ENCODE data around the gene AP1M1. TPM values are rescaled to one million over a fixed set of nuclear protein-coding genes. Genes with fewer than 3 reads are reported as not detected.

The AP1M1 gene
- total RNA-seq, 6 experiments from 2014 or later, result 44.5 to 102 (median 62.5) TPM

DNA sequence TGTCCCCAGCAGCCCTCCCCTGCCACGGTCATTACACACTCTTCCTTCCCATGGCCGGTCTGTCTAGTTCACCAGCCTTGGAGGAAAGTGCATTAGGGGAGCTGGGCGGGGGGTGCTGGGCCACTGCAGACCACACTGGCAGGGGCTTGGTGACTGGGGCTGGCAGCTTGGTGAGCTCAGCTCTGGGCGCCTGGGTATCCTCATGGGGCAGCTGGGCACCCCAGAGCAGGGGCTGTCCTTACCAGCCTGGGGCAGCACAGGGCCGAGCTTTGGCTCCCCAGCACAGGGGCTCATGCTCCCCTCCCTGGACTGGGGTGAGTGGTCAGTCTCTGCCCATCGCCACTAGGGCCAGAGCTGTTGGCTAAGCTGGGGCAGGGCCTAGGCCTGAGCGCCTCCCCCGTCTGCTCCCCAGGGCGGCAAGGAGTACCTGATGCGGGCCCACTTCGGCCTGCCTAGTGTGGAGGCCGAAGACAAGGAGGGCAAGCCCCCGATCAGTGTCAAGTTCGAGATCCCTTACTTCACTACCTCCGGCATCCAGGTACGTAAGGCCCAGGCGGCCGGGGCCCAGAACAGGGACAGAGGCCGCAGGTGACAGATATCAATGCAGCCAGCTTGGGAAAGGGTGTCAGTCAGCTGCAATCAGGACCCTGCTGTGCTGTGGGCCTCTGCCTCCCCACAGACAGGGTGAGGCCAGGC is 35.5 kb downstream of the AP1M1 start:
- intact Hi-C loops (cut with DNase I), result no loop called here
- Histone ChIP-seq H3K4me1 (no peaks in the 10 kb centered on the region), H3K4me3 (no peak overlapping the region), H3K27ac (no peak overlapping the region), H3K27me3 (no peaks in the 10 kb centered on the region), H3K36me3 (peaks cover 0 to 51% (median 12%) of the 10 kb centered on the region in 4 donors), H3K9me3 (no peaks in the 10 kb centered on the region)
- WGBS (ENCODE audit: insufficient coverage, low coverage, low lambda C conversion rate, missing lambda C conversion rate), result no CpG with 5 or more reads among the region's 19 CpGs
- peak in 1 of 4 donors; percentile 1 for ATAC-seq
- TF ChIP-seq POLR2A (IDR thresholded peaks at IDR 0.05), result no peak
- no peak for DNase-seq

DNA sequence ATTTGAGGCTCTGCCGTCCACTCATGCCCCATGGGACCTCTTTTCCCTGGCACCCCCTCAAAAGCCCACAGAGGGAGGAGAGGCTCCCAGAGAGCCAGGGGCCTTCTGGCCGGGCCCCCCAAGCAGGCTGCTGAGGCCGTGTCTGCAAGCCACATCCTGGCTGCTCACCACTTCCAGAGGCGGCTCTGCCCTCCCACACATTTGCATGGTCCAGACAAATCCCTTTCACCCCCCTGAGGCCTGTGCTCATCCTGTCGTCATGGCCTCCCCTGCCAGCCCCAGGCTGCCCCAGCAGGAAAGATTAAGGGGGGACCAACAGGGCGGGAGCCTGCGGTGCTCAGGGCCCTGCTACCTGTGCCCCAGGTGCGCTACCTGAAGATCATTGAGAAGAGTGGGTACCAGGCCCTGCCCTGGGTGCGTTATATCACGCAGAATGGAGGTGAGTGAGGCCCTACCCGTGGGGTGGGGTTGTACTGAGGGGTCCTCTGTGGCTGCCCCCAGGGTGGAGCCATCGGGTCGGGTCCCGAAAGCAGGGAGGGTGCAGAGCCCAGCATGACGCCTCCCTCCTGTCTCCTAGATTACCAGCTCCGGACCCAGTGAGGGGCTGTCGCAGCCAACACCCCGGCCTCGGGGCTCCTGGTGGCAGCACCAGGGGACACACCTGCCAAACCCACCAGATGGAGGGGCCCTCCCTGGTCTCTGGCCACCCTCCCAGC is 36.3 kb downstream of the AP1M1 start:
- no peaks in the 10 kb centered on the region for H3K9me3 ChIP-seq
- no peak overlapping the region for H3K27ac ChIP-seq
- peaks cover 0 to 44% (median 9%) of the 10 kb centered on the region in 4 donors for H3K36me3 ChIP-seq
- TF ChIP-seq, protein P1, sequence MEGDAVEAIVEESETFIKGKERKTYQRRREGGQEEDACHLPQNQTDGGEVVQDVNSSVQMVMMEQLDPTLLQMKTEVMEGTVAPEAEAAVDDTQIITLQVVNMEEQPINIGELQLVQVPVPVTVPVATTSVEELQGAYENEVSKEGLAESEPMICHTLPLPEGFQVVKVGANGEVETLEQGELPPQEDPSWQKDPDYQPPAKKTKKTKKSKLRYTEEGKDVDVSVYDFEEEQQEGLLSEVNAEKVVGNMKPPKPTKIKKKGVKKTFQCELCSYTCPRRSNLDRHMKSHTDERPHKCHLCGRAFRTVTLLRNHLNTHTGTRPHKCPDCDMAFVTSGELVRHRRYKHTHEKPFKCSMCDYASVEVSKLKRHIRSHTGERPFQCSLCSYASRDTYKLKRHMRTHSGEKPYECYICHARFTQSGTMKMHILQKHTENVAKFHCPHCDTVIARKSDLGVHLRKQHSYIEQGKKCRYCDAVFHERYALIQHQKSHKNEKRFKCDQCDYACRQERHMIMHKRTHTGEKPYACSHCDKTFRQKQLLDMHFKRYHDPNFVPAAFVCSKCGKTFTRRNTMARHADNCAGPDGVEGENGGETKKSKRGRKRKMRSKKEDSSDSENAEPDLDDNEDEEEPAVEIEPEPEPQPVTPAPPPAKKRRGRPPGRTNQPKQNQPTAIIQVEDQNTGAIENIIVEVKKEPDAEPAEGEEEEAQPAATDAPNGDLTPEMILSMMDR (IDR thresholded peaks at IDR 0.05), result no peak
- no peak for TF ChIP-seq POLR2A (IDR thresholded peaks at IDR 0.05)
- peak in 1 of 4 donors; percentile 4 for ATAC-seq
- intact Hi-C loops (cut with DNase I), result no loop called here
- WGBS (ENCODE audit: insufficient coverage, low coverage, low lambda C conversion rate, missing lambda C conversion rate), result 84% methylated on average over 5 of the region's 19 CpGs
- DNase-seq, result no peak
- H3K4me3 ChIP-seq, result no peak overlapping the region
- no peaks in the 10 kb centered on the region for H3K27me3 ChIP-seq
- H3K4me1 ChIP-seq, result no peaks in the 10 kb centered on the region

DNA sequence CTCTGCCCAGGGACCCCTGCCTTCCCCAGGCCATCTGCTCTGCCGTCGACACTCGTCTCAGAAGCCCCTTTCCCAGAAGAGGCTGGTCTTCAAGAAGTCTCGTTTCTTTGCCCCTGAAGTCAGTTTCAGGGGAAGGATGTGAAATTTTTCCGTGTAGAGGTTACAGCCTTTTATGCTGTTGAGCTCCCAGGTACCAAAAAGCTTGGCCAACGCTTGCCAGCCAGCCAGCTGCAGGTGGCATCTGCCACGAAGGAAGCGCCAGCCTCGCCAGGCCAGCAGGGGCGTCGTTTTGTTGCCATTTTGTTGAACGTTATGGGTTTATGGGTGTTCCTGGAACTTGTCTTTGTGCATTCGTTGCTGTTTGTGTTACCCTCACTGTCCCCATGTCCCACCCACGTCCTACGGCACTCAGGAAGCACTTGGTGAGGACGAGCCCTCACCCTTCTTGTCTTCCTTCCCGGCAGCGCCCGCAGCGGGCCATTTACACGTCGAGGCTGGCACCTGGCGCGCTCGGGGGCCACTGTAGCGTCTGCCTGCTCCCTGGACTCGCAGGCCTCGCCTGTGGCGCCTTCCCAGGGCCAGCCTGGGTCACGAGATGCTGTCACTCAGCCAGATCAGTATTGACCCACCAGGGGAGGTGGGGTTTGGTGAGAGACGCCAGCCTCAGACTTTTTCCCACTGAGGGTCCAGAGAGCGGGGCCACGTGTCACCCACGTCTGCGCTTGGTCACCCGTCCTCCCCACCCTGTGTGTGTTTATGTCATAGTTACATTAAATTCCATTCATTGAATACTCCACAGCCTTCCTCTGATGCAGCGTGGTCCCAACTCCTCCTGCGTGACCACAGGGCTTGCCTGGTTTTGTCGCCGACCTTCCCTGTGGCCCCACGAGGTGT is 37.1 kb downstream of the AP1M1 start:
- TF ChIP-seq POLR2A (IDR thresholded peaks at IDR 0.05), result no peak
- TF ChIP-seq, protein P1 (IDR thresholded peaks at IDR 0.05), result no peak
- peaks cover 0 to 35% (median 5%) of the 10 kb centered on the region in 4 donors for H3K36me3 ChIP-seq
- intact Hi-C loops (cut with DNase I), result no loop called here
- no peak for DNase-seq
- H3K27ac ChIP-seq, result no peak overlapping the region
- H3K9me3 ChIP-seq, result no peaks in the 10 kb centered on the region
- 82% methylated on average over 9 of the region's 41 CpGs for WGBS (ENCODE audit: insufficient coverage, low coverage, low lambda C conversion rate, missing lambda C conversion rate)
- H3K27me3 ChIP-seq, result no peaks in the 10 kb centered on the region
- no peak overlapping the region for H3K4me3 ChIP-seq
- H3K4me1 ChIP-seq, result no peaks in the 10 kb centered on the region
- peak; percentile 8 to 26 (median 21) for ATAC-seq

DNA sequence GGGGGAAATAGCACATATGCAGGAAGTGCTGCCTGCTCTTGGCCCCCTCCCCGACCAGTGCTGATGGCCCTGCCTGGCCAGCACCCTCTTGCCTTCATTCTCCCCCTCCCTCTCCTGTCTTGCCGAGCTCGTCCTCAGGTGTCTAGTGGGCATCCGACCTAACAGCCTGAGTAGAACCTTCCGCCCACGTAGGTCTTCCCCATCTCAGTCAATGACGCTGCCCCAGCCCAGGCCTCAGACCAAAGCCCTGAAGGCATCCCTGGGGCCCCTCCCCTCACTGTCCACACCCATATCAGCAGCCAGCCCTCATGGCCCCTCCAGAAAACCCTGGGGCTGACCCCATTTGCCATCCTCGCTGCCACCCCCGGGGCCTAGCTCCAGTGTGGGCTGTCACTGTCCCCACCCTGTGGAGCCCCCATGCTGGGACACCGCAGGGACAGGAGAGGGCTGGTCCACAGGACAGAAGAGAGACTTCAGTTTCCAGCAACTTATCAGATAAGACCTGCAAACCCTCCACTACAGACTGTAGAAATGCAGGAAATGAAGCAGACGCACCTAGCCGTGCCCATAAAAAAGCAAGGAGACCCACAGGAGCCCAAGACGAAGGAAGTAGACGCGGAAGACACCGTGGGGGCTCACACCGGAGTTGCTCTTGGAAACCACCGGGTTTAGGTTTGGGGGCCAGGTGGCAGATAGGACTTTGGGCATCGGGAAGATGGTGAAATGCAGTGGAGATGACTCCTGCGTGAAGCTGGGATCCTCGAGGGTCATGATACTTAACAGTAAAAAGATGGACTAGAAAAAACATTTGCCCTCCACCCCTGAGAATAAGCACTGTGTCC is 38.3 kb downstream of the AP1M1 start:
- no peaks in the 10 kb centered on the region for H3K27me3 ChIP-seq
- H3K4me1 ChIP-seq, result no peaks in the 10 kb centered on the region
- H3K36me3 ChIP-seq, result peaks cover 0 to 28% (median 4%) of the 10 kb centered on the region in 4 donors
- DNase-seq (no peak), ATAC-seq (peak in 3 of 4 donors; percentile 5 to 19 (median 13))
- no peak overlapping the region for H3K4me3 ChIP-seq
- H3K27ac ChIP-seq, result no peak overlapping the region
- H3K9me3 ChIP-seq, result no peaks in the 10 kb centered on the region
- TF ChIP-seq, protein P1 (IDR thresholded peaks at IDR 0.05), result no peak
- no peak for TF ChIP-seq POLR2A (IDR thresholded peaks at IDR 0.05)
- 80% methylated on average over 15 of the region's 21 CpGs for WGBS (ENCODE audit: insufficient coverage, low coverage, low lambda C conversion rate, missing lambda C conversion rate)
- intact Hi-C loops (cut with DNase I), result no loop called here
